ENCODE data around the gene CCDC138.

DNA sequence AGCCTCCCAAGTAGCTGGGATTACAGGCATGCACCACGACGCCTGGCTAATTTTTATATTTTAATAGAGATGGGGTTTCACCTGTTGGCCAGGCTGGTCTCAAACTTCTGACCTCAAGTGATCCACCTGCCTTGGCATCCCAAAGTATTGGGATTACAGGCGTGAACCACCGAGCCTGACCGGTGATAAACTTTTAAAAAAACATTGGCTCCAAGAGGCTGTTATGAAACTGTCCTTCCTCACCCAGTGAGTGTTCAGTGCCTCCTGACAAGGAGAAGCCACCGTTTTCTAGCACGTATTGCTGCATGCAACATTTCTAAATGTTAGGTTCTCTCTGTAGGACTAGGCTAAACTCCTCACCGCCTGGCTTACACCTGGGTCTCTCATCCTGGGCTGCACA is 139.2 kb downstream of the CCDC138 start:
- TF ChIP-seq, protein P1, sequence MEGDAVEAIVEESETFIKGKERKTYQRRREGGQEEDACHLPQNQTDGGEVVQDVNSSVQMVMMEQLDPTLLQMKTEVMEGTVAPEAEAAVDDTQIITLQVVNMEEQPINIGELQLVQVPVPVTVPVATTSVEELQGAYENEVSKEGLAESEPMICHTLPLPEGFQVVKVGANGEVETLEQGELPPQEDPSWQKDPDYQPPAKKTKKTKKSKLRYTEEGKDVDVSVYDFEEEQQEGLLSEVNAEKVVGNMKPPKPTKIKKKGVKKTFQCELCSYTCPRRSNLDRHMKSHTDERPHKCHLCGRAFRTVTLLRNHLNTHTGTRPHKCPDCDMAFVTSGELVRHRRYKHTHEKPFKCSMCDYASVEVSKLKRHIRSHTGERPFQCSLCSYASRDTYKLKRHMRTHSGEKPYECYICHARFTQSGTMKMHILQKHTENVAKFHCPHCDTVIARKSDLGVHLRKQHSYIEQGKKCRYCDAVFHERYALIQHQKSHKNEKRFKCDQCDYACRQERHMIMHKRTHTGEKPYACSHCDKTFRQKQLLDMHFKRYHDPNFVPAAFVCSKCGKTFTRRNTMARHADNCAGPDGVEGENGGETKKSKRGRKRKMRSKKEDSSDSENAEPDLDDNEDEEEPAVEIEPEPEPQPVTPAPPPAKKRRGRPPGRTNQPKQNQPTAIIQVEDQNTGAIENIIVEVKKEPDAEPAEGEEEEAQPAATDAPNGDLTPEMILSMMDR (IDR thresholded peaks at IDR 0.05): no peak
- TF ChIP-seq ZFX (IDR thresholded peaks at IDR 0.05; ENCODE audit: borderline replicate concordance): no peak

Measured in 22Rv1 (cell line).